ENCODE data around the gene RHOF. TPM values are rescaled to one million over a fixed set of nuclear protein-coding genes. Genes with fewer than 3 reads are reported as not detected.

RHOF gene
- polyA plus RNA-seq, 1 experiment: 5.3 TPM

DNA sequence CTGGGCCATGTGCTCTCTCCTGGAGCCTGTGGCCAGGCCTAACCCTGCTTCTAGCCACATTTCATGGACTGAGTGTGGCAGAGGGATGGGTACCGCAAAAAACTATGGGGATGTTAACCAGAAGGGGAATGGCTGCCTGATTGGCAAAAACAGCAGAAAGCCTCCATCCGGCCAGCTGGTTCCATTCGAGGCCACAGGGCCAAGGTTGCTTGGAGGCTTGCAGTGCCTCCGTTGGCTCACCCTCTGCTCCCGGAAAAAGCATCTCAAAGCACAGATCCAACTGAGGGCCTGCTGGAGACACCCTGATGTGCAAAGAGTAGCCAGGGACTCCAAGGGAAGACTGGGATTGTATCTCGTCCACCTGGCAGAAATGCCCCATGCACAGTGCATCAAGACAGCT lies 64.5 kb downstream of the RHOF start:
- H3K27me3 ChIP-seq (ENCODE audit: control insufficient read depth, insufficient read depth, low read length): no peaks in the 10 kb centered on the region
- ChIA-PET CTCF (no interaction called here), POLR2A (no interaction called here)
- H3K27ac ChIP-seq (ENCODE audit: low read depth, low read length): no peak overlapping the region
- H3K9me3 ChIP-seq (ENCODE audit: control insufficient read depth, insufficient read depth, low read length): no peaks in the 10 kb centered on the region
- no peak for DNase-seq (ENCODE audit: low read depth, low spot score)
- H3K4me3 ChIP-seq (ENCODE audit: low read depth, low read length): no peak overlapping the region
- TF ChIP-seq, protein P1, sequence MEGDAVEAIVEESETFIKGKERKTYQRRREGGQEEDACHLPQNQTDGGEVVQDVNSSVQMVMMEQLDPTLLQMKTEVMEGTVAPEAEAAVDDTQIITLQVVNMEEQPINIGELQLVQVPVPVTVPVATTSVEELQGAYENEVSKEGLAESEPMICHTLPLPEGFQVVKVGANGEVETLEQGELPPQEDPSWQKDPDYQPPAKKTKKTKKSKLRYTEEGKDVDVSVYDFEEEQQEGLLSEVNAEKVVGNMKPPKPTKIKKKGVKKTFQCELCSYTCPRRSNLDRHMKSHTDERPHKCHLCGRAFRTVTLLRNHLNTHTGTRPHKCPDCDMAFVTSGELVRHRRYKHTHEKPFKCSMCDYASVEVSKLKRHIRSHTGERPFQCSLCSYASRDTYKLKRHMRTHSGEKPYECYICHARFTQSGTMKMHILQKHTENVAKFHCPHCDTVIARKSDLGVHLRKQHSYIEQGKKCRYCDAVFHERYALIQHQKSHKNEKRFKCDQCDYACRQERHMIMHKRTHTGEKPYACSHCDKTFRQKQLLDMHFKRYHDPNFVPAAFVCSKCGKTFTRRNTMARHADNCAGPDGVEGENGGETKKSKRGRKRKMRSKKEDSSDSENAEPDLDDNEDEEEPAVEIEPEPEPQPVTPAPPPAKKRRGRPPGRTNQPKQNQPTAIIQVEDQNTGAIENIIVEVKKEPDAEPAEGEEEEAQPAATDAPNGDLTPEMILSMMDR (IDR thresholded peaks at IDR 0.05; ENCODE audit: low read depth, low read length): no peak

Other genes with a start within 250 kb of the RHOF start
- 12.9 and 17.3 TPM in 2 replicates for gene KDM2B, start 212.7 kb downstream of the RHOF start, polyA plus RNA-seq (2011; rRNA removed)
- gene ORAI1, start 167.2 kb downstream of the RHOF start, polyA plus RNA-seq (2011; rRNA removed): 13.6 and 19.0 TPM in 2 replicates
- gene MORN3, start 124.0 kb downstream of the RHOF start, polyA plus RNA-seq (2011; rRNA removed): 0.35 and 0.78 TPM in 2 replicates
- 11.1 and 13.3 TPM in 2 replicates for gene TMEM120B, start 80.9 kb downstream of the RHOF start, polyA plus RNA-seq (2011; rRNA removed)
- gene SETD1B, start 10.3 kb upstream of the RHOF start, polyA plus RNA-seq (2011; rRNA removed): 1.1 and 1.6 TPM in 2 replicates
- 0.05 TPM in 1 of 2 replicates, not detected in the other for gene HPD, start 65.2 kb upstream of the RHOF start, polyA plus RNA-seq (2011; rRNA removed)
- 57.7 and 76.1 TPM in 2 replicates for gene PSMD9, start 95.1 kb upstream of the RHOF start, polyA plus RNA-seq (2011; rRNA removed)
- 16.0 and 16.1 TPM in 2 replicates for gene CFAP251, start 124.9 kb upstream of the RHOF start, polyA plus RNA-seq (2011; rRNA removed)
- gene BCL7A, start 228.2 kb upstream of the RHOF start, polyA plus RNA-seq (2011; rRNA removed): 4.4 and 4.6 TPM in 2 replicates

Measured in AG04450 (cell line).